ENCODE measurements around the gene PER2. TPM values are rescaled to one million over a fixed set of nuclear protein-coding genes. Genes with fewer than 3 reads are reported as not detected.

Gene PER2
- total and polyA plus RNA-seq, 9 of the 15 experiments (the other 6 are each of a cell fraction or from before 2014, with no cell fraction given) = 1.1 to 10.3 (median 2.9) TPM

DNA sequence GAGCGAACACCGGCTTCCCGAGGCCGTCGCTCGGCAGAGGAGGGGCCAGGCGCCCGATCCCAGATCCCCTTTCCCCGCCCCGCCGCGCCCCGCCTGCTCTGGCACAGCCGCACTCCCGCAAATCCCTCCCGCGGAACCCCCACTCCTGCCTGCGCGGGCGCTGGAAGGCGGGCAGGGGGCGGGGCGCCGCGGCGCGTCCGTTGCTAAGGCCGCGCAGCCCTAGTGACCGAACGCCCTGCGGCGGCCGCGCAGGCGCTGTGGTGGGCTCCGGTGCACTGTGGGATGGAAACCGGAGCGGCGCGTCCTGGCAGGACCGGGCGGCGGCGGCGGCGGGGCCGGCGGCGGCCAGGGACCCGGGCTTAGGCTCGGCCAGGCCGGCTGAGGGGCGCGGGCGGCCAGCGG, 31.8 kb upstream of the PER2 start, which contains the start of gene TRAF3IP1 (continued):
- TF ChIP-seq VEZF1 (CRISPR knock-in tag; IDR thresholded peaks at IDR 0.05) = peak; percentile 82
- TF ChIP-seq SPI1 (IDR thresholded peaks at IDR 0.05; ENCODE audit: borderline replicate concordance, low read depth, low read length) = no peak
- TF ChIP-seq ZFP36 (IDR thresholded peaks at IDR 0.05; ENCODE audit: low read depth, low read length, partially characterized antibody) = no peak
- TF ChIP-seq ETV6 (IDR thresholded peaks at IDR 0.05; ENCODE audit: borderline replicate concordance in 1 of 2, low read depth in 2 of 2, low read length in 1 of 2) = no peak
- TF ChIP-seq ETV6 (CRISPR knock-in tag; IDR thresholded peaks at IDR 0.05; ENCODE audit: borderline replicate concordance) = no peak
- no peak for TF ChIP-seq FOXJ2 (tag; IDR thresholded peaks at IDR 0.05)
- TF ChIP-seq L3MBTL2 (IDR thresholded peaks at IDR 0.05) = no peak
- peak in 1 of 3 experiments; percentile 16 for TF ChIP-seq YY1 (IDR thresholded peaks at IDR 0.05; ENCODE audit: borderline replicate concordance in 1 of 3, control insufficient read depth in 1 of 3, extremely low read depth in 1 of 3, insufficient read depth in 3 of 3, insufficient read length in 1 of 3, insufficient replicate concordance in 2 of 3, low read depth in 1 of 3, low read length in 2 of 3)
- 0 out of 2 replicates have a peak, but pooled peaks have one; percentile 65 for TF ChIP-seq ZBTB1 (CRISPR knock-in tag; IDR thresholded peaks at IDR 0.05; ENCODE audit: borderline replicate concordance, low read depth)
- no peak for TF ChIP-seq ZSCAN29 (IDR thresholded peaks at IDR 0.05)
- TF ChIP-seq, protein P1, sequence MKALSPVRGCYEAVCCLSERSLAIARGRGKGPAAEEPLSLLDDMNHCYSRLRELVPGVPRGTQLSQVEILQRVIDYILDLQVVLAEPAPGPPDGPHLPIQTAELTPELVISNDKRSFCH (CRISPR knock-in tag; IDR thresholded peaks at IDR 0.05) = no peak
- TF ChIP-seq, protein P1 (tag; IDR thresholded peaks at IDR 0.05) = no peak
- no peak for TF ChIP-seq PBX2 (CRISPR knock-in tag; IDR thresholded peaks at IDR 0.05; ENCODE audit: low read depth)
- no peak for TF ChIP-seq PBX2 (tag; conservative IDR thresholded peaks at IDR 0.05; ENCODE audit: low read depth)
- no peak for TF ChIP-seq PTRF (tag; IDR thresholded peaks at IDR 0.05)
- TF ChIP-seq CSDE1 (IDR thresholded peaks at IDR 0.05) = peak in 1 of 2 experiments; percentile 41; a peak in 1 of 4 replicates
- TF ChIP-seq ZNF184 (CRISPR knock-in tag; IDR thresholded peaks at IDR 0.05) = no peak
- TF ChIP-seq, protein P2, sequence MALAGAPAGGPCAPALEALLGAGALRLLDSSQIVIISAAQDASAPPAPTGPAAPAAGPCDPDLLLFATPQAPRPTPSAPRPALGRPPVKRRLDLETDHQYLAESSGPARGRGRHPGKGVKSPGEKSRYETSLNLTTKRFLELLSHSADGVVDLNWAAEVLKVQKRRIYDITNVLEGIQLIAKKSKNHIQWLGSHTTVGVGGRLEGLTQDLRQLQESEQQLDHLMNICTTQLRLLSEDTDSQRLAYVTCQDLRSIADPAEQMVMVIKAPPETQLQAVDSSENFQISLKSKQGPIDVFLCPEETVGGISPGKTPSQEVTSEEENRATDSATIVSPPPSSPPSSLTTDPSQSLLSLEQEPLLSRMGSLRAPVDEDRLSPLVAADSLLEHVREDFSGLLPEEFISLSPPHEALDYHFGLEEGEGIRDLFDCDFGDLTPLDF (CRISPR knock-in tag; IDR thresholded peaks at IDR 0.05) = no peak
- TF ChIP-seq KLF13 (tag; IDR thresholded peaks at IDR 0.05; ENCODE audit: borderline replicate concordance, low read depth) = peak; percentile 47; the same call in 1 of the 2 replicates
- TF ChIP-seq MAZ (CRISPR knock-in tag; conservative IDR thresholded peaks at IDR 0.05 in 1 of 2, IDR thresholded peaks at IDR 0.05 in 1 of 2) = peak; percentile 75 to 79; a peak in 3 of 4 replicates
- peak; percentile 93 for TF ChIP-seq NRF1 (conservative IDR thresholded peaks at IDR 0.05 in 1 of 2, IDR thresholded peaks at IDR 0.05 in 1 of 2)
- peak; percentile 78 for TF ChIP-seq CXXC5 (CRISPR knock-in tag; IDR thresholded peaks at IDR 0.05)

Measured in K562 (cell line).